Suppressor macrophage (primary cell): ENCODE measurements around the gene MUC5AC.
"Not testable (repeated sequence)": the region's sequence is repeated elsewhere in the genome, so short reads cannot be mapped to it uniquely, and the experiment has no call there.

Experiments
- DNase-seq, 4 experiments: peaks; one replicate each; pipeline ENCODE4 v3.0.0-alpha.2; 2020 to 2022
- total RNA-seq, 17 experiments: gene quantifications; one replicate each; lab custom pipeline; 2026; ENCODE audit warnings: mixed read lengths in 6 of 17, inconsistent platforms in 3 of 17; lab: John Stamatoyannopoulos, UW

MUC5AC gene, protein sequence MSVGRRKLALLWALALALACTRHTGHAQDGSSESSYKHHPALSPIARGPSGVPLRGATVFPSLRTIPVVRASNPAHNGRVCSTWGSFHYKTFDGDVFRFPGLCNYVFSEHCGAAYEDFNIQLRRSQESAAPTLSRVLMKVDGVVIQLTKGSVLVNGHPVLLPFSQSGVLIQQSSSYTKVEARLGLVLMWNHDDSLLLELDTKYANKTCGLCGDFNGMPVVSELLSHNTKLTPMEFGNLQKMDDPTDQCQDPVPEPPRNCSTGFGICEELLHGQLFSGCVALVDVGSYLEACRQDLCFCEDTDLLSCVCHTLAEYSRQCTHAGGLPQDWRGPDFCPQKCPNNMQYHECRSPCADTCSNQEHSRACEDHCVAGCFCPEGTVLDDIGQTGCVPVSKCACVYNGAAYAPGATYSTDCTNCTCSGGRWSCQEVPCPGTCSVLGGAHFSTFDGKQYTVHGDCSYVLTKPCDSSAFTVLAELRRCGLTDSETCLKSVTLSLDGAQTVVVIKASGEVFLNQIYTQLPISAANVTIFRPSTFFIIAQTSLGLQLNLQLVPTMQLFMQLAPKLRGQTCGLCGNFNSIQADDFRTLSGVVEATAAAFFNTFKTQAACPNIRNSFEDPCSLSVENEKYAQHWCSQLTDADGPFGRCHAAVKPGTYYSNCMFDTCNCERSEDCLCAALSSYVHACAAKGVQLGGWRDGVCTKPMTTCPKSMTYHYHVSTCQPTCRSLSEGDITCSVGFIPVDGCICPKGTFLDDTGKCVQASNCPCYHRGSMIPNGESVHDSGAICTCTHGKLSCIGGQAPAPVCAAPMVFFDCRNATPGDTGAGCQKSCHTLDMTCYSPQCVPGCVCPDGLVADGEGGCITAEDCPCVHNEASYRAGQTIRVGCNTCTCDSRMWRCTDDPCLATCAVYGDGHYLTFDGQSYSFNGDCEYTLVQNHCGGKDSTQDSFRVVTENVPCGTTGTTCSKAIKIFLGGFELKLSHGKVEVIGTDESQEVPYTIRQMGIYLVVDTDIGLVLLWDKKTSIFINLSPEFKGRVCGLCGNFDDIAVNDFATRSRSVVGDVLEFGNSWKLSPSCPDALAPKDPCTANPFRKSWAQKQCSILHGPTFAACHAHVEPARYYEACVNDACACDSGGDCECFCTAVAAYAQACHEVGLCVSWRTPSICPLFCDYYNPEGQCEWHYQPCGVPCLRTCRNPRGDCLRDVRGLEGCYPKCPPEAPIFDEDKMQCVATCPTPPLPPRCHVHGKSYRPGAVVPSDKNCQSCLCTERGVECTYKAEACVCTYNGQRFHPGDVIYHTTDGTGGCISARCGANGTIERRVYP (N-terminal part only)
- 0 to 7.9 (median 0) reads per million in 17 experiments for total RNA-seq

DNA sequence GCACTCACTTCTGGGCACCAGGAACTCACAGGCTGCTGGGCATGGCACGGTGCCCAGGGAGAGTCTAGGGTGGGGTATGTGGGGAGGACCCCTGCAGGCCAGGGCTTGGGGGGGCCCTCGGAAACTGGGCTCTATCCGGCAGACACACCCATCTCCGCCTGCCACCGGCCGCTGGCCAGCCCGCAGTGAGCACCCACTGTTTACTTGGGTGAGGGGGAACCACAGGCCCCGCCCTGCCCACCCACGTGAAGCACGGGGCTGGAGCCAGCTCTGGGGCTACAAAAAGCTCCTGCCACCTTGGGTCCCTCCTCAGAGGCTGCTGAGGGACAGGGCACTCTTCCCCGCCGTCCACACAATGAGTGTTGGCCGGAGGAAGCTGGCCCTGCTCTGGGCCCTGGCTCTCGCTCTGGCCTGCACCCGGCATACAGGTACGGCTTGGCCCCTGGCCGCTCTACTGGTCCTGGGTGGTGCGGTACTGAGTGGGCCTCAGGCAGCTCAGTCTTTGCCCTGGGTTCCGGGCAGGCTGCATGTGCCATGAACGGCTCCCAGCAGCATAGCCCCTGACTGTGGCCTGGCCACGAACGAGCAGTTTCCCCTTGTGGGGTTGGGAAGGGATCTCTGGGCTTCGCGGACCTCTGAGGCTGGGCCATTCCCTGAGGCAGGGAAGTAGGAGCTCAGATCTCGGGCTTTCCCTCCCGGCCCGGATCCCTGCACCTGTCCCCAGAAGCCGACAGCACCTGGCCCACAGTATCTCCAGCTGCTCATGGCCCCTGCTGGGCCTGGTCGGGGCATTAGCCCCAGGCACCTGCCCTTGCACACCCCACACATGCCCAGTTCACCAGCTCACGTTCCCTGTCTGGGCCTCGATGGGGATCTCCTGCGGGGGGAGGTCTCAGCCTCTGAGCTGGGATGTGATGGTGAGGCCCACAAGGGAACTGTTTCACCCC lies at the start of gene MUC5AC:
TSS of gene MUC5AC (plus strand) at position 309 of the 947 bp plus-strand sequence. CDS start at position 356, 47 bp downstream.
- DNase-seq = no peak

DNA sequence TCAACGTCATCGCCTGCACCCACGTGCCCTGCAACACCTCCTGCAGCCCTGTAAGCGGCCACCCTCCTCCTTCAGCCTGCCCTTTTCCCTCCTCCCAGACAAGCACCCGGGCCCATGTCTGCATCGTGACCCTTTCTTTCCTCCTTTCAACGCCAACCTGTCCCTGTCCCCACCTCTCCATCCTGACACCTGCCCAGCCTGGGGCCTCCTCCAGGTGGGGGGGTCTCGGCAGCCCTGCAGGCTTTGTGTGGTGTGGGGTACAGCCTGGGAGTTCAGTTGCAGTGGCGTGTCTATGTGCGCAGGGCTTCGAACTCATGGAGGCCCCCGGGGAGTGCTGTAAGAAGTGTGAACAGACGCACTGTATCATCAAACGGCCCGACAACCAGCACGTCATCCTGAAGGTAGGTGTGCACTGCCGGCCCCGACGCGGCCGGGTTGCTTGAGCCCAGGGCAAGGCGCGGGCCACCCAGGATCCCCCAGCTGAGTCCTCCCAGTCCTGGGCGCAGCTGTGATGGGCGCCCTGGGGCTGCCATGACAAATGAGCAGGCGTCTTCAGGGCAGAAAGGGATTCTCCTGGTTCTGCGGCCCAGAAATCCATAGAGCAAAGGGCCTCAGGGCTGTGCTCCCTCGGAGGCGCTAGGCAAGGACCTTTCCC lies 49.4 kb upstream of the MUC5AC start:
- DNase-seq = no peak

DNA sequence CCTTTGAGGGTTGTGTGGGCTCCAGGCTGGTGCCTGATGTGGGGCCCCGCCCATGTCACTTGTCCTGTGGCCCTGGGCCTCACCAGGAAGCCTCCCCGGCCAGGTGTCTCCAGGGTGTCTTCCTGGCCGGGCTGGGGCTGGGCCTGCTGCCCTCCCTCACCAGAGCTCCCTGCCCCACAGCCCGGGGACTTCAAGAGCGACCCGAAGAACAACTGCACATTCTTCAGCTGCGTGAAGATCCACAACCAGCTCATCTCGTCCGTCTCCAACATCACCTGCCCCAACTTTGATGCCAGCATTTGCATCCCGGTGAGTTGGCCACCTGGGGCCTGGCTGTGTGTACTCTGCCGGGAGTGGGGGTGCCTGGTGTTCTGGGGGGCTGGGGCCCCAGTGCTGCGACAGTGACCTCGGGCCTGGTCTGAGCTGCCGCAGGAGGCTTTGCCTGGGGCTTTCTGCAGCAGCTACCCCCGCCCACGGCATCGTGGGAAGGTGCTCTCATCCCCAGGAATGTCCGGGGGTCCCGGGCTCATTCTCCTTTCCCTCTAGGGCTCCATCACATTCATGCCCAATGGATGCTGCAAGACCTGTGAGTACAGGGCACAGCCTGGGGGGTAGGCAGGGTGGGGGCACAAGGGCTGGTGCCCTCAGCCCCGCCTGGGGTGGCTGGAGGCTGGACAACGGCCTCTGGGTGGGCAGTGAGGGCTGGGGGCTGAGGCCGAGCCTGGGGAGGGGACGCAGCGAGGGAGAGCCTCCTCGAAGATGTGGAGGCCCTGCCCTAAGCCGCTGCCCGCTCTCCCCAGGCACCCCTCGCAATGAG lies 48.4 kb upstream of the MUC5AC start:
- DNase-seq = no peak

DNA sequence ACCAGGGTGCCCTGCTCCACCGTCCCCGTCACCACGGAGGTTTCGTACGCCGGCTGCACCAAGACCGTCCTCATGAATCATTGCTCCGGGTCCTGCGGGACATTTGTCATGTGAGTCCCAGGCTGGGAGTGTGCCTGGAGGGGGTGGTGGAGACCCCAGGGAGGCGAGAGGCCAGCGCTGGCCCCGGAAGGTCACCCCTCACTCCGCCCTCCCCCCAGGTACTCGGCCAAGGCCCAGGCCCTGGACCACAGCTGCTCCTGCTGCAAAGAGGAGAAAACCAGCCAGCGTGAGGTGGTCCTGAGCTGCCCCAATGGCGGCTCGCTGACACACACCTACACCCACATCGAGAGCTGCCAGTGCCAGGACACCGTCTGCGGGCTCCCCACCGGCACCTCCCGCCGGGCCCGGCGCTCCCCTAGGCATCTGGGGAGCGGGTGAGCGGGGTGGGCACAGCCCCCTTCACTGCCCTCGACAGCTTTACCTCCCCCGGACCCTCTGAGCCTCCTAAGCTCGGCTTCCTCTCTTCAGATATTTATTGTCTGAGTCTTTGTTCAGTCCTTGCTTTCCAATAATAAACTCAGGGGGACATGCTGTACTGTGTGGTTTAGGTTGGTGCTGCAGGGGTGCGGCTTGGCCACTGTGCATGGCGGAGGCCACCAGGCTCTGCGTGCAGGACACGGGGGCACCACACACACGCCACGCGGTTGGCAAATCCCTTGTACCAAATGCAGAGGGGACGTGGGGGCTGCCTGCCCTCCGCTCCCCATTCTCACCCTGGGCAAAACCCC lies 47.6 kb upstream of the MUC5AC start:
- DNase-seq = no peak

DNA sequence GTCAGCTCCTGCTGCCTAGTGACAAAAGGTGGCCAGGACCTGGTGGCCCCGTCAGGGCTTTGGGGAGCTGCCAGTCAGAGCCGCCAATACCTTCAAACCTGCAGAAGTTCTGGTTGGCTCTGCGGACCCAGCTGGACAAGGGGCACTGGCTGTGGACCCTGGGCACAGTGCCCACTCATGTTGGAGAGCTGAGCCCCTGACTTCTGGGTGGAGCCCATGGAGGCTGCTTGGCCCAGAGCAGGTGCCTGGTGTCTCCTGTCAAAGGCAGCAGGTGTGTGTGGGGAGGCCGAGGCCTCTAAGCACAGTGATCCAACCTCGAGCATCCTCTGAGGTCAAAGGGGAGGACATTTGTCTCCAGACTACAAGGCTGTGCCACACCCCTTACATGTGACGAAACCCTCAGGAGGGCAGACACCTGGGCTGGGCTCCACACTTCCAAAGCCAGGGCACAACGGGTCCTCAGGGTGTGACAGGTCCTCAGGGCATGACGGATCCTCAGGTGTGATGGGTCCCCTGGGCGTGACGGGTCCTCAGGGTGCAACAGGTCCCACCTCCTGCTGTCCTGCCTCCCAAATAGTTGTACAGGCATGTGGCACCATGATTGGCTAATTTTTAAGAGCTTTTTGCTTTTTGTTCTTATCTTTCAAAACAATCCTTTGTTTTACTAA lies 46.1 kb upstream of the MUC5AC start:
- DNase-seq = no peak

DNA sequence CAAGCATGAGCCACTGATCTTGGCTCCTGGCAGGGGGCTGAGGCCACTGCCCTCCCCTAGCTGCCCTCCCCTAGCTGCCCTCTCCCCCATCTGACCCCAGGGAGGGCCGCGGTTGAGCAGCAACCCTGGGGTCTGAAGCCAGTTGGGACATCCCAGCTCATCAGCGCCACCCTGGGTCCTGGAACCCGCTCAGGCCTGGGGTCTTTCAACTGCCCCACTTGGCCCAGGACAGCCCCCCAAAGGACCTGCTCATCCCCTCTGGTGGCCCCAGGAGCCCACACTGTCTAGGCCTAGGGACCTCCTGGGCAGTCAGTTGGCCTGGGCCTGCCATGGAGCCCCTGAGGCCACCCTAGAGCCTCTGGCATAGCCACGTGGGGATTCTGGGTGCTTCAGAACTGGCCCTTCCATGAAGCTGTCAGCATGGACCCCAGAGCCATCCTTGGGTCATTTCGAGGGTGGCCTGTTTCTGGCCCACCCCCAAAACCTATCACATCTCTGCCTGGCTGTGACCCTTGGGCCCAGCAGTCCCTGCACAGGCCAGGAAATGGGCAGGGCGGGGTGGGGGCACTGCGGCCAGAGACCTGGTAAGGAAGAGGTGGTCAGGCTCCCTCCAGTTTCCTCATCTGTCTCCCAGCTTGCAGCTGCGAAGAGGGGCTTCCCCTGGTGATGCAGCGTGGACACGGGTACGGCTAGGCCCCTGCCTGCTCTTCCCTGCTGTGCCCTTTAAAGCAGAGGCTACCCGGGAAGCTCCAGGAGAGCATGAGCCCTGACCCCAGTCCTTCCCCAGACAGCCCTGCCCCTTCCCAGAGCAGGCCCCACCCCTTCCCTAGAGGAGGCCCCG lies 45.2 kb upstream of the MUC5AC start:
- no peak for DNase-seq

DNA sequence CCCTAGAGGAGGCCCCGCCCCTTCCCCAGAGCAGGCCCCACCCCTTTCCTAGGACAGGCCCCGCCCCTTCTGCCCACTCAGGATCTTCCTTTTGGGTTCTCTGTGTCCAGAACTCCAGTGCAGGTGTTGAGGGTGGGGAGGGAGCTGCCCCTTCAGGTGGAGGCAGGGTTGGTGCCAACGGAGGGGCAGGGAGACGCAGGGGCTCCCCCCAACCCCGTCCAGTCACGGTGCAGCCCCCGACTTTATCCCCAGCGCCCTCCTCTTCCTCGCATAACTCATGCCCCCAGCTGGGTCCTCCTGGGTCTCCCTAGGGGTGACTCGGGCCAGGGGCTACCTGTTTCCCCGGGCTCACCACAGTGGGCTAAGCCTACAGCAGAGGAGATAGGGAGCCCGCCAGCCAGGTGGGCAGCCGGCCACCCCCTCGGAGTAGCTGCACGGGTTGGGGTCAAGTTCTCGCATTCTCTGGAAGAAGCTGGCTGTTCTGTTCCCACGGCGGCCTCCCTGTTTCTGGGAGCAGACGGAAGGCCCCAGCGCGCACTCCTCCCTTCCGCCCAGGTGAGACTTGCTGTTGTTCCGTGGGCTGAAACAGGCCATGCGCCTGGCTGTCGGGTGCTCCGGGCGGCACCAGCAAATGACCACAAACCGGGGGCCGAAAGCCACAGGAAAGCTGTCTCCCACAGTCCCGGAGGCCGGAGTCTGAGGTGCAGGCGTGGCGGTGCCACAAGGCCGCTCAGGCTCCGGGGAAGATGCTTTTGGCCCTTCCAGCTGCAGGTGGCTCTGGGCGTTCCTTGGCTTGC lies 44.1 kb upstream of the MUC5AC start:
- DNase-seq = no peak

DNA sequence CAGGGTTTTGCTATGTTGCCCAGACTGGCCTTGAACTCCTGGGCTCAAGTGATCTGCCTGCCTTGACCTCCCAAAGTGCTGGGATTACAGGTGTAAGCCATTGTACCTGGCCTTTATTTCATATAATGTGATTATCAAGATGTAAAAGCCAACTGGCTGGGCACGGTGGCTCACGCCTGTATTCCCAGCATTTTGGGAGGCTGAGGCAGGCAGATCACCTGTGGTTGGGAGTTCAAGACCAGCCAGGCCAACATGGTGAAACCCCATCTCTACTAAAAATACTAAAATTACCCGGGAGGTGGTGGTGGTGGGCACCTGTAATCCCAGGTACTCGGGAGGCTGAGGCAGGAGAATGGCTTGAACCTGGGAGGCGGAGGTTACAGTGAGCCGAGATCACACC lies 42.5 kb upstream of the MUC5AC start:
- not testable (repeated sequence) for DNase-seq

DNA sequence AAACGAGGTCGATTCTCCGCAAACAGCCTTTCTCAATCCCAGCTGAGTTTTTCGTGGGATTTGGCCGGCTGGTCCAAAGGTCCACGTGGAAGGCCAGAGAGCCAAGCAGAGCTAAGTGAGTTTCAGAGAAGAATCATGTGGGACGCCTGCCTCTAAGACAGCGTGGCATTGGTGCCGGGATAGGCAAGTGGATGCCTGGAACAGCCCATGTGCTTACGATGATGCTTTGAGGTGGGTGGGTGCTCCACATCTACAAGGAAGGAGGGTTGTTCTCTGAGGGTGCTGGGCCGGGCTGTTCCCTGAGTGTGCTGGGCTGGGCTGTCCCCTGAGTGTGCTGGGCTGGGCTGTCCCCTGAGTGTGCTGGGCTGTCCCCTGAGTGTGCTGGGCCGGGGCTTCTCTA lies 41.6 kb upstream of the MUC5AC start:
- DNase-seq = no peak

DNA sequence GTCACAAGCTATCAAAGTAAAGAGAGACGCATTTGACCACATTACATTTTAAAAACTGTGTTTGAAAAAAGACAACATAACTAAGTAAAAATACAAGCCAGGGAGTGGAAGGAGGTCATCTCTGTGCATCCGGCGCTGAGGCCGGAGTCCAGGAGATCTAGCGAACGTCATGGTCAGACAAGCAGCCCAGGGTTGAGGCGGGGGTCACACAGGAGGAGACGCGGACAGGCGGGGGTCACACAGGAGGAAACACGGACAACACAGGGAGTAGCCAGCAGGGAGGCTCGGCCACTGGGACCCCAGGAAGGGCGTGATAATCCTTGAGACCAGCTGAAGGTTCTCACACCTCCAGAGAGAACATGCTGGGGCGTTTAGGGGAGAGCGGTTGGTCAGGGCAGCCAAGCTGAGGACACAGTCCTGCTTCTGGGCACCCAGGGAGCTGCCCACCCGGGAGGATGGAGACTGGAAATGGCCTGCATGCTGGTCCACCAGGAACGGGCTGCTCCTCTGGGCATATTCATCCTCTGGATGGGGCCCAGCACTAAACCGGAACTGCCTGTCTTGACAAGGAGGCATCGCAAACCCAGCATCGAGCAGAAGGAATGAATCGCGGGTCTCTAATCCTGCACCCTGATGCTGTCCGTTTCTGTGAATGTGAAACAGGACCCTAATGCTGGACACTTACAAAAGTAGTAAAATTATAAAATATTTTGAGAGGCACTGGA lies 40.9 kb upstream of the MUC5AC start:
- no peak for DNase-seq

DNA sequence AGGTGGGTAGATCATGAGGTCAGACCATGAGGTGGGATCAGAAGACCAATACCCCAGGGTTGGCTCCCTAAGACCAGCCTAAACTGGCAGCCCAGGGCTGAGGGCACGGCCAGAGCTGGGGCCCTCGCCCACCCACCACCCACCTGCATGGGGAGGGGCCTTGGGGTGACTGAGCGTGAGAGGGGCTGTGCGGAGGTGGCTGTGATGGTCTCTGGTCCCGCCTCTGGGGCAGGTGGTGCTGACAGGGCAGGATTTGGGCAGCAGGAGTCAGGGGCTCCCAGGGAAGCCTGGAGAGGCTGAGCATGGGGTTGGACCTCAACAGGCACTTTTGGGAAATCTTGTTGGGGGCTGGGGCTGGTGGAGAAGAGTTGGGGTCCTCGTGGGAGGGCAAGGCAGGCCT lies 39.8 kb upstream of the MUC5AC start:
- no peak for DNase-seq

DNA sequence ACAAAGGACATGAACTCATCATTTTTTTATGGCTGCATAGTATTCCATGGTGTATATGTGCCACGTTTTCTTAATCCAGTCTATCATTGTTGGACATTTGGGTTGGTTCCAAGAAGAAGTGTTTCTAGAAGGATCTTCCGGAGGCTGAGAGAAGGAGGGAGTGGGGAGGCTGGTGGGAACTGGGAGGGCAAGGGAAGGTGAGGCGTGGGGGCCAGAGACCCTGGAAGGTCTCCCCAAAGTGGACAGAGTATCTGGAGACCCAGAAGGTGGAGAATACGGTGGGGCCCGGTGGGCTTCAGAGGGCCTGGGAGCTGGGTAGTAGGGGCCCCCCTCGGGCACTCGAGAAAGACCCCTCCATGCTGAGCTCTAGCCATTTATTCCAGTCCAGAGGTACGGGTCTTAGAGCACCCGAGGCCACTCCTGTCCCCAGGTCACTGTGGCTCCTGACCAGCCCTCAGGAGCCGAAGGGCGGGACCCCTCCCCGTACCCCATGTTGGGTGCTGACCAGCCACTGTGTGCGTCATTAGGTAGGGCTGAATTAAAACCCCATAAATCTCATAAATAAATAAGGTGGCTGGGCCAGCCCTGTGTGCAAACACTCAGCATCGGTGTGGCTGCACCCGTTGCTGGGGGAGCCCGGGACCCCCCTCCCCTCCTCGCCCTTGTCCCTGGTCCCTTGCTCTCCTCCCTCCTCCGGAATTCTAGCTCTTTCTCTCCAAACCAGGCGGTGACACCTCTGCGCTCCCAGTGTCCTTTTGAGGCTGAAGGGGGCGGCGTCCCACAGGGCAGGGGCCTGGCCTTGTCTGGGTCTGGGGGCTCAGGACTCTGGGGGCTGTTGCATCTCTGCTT lies 38.8 kb upstream of the MUC5AC start:
- no peak for DNase-seq

DNA sequence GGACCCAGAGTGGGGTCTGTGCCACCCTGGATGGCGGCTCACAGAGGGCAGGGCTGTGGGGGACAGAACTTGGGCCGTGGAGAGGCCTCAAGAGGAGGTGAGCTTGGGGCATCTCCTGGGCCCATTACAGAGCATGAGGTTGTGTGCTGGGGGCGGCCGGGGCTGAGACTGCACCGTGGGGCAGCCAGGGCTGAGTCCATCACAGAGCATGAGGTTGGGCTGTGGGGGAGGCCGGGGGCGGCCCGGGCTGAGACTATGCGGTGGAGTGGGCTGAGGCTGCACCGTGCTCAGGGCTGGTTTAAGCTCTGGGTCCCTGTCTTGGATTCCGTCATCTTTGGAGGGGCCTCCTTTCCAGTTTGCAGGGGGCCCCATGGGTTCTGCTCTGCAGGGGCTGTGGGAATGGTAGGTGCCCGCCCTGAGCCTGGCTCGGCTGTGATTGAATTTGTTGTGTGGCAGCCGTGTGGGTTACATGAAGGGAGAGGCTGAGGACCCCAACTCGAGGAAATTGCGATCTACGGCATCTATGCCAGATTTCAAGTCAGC lies 38.1 kb upstream of the MUC5AC start:
- DNase-seq = no peak

DNA sequence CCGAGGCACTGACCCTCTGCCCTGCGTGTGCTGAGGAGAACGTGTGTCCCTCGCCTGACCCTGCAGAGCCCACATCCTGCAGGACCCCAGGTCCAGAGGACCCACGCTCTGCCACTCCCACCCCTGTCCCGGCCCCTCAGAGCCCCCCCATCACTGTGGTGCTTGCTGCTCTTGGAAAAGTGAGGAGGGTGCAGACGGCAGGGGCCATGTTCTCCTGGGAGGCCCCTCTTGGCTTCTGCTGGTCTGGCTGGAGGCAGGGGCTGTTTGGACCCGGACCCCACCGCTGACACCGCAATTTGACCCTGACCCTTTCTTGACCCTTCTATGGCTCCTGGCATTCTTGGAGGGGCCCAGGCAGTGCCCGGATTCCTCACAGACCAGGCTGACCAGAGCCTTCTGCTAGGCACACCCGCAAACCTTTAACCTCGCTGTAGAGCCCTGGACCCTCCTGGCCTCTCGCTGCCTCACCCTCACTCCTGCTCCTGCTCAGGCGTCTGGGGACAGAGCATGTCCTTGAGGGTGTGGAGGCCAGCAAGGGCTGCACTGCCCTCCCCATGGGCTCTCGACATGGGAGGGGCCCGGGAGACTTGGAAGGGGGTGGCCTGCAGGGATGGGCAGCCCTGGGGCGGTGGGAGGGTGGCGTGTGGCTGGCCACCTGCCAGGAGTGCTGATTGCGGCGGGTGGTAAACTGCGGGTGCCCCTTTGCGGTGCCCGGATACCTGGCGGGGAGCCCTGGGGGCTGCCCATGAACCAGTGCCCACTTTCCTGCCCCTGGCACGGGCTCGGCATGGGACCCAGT lies 37.0 kb upstream of the MUC5AC start:
- DNase-seq = no peak
